ENCODE results near the gene ECE1. TPM values are rescaled to one million over a fixed set of nuclear protein-coding genes. Genes with fewer than 3 reads are reported as not detected.

ECE1 gene
- total and polyA plus RNA-seq, 2 of the 13 experiments (the other 11 are each of a cell fraction or from before 2014, with no cell fraction given): 13.5 to 21.2 TPM

DNA sequence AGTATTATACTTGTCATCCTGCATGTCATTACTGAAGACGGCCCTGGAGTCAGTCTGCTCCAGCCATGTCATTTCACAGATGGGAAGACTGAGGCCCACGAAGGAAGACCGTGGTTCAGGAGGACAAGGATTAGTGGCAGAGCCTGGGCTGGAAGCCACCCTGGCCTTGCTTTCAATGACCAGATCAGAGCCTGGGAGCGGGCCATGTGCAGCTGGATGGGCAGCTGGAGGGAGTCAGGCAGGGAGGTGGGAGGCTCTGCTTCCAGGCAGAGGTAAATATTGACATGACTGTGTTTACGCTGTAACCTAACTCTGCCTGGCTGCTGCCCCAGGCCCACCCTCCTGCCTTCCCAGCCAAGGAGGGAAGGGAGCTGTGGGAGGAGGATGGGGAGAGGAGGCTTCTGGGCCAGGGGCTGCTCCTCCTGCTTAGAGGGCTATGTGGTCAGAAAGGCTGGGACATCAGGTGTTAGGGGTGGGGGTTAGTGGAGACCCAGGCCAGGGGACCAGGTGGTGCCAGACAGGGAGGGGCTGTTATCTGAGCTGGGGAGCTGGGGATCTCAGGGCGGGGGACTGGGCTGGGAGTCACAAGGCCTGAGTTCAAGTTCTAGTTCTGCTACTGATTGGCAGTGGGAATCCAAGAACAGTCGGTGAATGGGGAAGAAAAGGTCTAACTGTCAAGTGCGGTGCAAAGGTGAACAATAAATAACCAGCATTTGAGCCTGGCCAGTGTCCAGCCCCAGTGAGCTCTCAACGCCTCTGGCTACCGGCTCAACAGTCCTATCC lies 48.5 kb upstream of the ECE1 start (continued):
- TF ChIP-seq, protein P1, sequence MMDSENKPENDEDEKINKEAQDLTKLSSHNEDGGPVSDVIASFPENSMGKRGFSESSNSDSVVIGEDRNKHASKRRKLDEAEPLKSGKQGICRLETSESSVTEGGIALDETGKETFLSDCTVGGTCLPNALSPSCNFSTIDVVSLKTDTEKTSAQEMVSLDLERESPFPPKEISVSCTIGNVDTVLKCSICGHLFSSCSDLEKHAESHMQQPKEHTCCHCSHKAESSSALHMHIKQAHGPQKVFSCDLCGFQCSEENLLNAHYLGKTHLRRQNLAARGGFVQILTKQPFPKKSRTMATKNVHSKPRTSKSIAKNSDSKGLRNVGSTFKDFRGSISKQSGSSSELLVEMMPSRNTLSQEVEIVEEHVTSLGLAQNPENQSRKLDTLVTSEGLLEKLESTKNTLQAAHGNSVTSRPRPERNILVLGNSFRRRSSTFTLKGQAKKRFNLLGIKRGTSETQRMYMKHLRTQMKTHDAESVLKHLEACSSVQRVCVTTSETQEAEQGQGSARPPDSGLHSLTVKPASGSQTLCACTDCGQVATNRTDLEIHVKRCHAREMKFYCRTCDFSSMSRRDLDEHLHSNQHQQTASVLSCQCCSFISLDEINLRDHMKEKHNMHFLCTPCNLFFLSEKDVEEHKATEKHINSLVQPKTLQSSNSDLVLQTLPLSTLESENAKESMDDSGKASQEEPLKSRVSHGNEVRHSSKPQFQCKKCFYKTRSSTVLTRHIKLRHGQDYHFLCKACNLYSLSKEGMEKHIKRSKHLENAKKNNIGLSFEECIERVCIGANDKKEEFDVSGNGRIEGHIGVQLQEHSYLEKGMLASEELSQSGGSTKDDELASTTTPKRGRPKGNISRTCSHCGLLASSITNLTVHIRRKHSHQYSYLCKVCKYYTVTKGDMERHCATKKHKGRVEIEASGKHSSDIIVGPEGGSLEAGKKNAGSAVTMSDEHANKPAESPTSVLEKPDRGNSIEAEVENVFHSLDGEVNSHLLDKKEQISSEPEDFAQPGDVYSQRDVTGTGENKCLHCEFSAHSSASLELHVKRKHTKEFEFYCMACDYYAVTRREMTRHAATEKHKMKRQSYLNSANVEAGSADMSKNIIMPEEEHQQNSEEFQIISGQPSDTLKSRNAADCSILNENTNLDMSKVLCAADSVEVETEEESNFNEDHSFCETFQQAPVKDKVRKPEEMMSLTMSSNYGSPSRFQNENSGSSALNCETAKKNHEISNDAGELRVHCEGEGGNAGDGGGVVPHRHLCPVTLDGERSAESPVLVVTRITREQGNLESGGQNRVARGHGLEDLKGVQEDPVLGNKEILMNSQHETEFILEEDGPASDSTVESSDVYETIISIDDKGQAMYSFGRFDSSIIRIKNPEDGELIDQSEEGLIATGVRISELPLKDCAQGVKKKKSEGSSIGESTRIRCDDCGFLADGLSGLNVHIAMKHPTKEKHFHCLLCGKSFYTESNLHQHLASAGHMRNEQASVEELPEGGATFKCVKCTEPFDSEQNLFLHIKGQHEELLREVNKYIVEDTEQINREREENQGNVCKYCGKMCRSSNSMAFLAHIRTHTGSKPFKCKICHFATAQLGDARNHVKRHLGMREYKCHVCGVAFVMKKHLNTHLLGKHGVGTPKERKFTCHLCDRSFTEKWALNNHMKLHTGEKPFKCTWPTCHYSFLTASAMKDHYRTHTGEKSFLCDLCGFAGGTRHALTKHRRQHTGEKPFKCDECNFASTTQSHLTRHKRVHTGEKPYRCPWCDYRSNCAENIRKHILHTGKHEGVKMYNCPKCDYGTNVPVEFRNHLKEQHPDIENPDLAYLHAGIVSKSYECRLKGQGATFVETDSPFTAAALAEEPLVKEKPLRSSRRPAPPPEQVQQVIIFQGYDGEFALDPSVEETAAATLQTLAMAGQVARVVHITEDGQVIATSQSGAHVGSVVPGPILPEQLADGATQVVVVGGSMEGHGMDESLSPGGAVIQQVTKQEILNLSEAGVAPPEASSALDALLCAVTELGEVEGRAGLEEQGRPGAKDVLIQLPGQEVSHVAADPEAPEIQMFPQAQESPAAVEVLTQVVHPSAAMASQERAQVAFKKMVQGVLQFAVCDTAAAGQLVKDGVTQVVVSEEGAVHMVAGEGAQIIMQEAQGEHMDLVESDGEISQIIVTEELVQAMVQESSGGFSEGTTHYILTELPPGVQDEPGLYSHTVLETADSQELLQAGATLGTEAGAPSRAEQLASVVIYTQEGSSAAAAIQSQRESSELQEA (CRISPR knock-in tag; IDR thresholded peaks at IDR 0.05; ENCODE audit: not compliant biosample characterization): no peak
- TF ChIP-seq, protein P2, sequence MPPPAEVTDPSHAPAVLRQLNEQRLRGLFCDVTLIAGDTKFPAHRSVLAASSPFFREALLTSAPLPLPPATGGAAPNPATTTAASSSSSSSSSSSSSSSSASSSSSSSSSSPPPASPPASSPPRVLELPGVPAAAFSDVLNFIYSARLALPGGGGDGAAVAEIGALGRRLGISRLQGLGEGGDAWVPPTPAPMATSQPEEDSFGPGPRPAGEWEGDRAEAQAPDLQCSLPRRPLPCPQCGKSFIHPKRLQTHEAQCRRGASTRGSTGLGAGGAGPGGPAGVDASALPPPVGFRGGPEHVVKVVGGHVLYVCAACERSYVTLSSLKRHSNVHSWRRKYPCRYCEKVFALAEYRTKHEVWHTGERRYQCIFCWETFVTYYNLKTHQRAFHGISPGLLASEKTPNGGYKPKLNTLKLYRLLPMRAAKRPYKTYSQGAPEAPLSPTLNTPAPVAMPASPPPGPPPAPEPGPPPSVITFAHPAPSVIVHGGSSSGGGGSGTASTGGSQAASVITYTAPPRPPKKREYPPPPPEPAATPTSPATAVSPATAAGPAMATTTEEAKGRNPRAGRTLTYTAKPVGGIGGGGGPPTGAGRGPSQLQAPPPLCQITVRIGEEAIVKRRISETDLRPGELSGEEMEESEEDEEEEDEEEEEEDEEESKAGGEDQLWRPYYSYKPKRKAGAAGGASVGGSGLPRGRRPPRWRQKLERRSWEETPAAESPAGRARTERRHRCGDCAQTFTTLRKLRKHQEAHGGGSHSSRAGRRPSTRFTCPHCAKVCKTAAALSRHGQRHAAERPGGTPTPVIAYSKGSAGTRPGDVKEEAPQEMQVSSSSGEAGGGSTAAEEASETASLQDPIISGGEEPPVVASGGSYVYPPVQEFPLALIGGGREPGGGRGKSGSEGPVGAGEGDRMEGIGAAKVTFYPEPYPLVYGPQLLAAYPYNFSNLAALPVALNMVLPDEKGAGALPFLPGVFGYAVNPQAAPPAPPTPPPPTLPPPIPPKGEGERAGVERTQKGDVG (CRISPR knock-in tag; IDR thresholded peaks at IDR 0.05; ENCODE audit: borderline replicate concordance): no peak
- 0 out of 2 replicates have a peak, but pooled peaks have one; percentile 32 for TF ChIP-seq KLF6 (CRISPR knock-in tag; IDR thresholded peaks at IDR 0.05)
- TF ChIP-seq PCBP1 (IDR thresholded peaks at IDR 0.05; ENCODE audit: borderline replicate concordance, low read depth, low read length): no peak
- no peak; the same call in 1 of the 2 replicates for TF ChIP-seq ELF1 (CRISPR knock-in tag; IDR thresholded peaks at IDR 0.05)
- peak; percentile 50; the same call in 1 of the 2 replicates for TF ChIP-seq REPIN1 (CRISPR knock-in tag; IDR thresholded peaks at IDR 0.05; ENCODE audit: borderline replicate concordance, low read depth)
- TF ChIP-seq ZNF256 (CRISPR knock-in tag; conservative IDR thresholded peaks at IDR 0.05): 0 out of 2 replicates have a peak, but pooled peaks have one; percentile 6
- TF ChIP-seq SAFB2 (CRISPR knock-in tag; IDR thresholded peaks at IDR 0.05; ENCODE audit: borderline replicate concordance, low read depth): no peak
- TF ChIP-seq ZNF101 (CRISPR knock-in tag; IDR thresholded peaks at IDR 0.05; ENCODE audit: borderline replicate concordance, low read depth): no peak
- TF ChIP-seq MIXL1 (CRISPR knock-in tag; IDR thresholded peaks at IDR 0.05): peak; percentile 41; the same call in 1 of the 2 replicates
- peak; percentile 81; the same call in 1 of the 2 replicates for TF ChIP-seq ZBTB20 (CRISPR knock-in tag; IDR thresholded peaks at IDR 0.05; ENCODE audit: borderline replicate concordance, low read depth)
- no peak for TF ChIP-seq PTBP1 (IDR thresholded peaks at IDR 0.05; ENCODE audit: low read depth, low read length, poor library complexity, severe bottlenecking)
- TF ChIP-seq, protein P3, sequence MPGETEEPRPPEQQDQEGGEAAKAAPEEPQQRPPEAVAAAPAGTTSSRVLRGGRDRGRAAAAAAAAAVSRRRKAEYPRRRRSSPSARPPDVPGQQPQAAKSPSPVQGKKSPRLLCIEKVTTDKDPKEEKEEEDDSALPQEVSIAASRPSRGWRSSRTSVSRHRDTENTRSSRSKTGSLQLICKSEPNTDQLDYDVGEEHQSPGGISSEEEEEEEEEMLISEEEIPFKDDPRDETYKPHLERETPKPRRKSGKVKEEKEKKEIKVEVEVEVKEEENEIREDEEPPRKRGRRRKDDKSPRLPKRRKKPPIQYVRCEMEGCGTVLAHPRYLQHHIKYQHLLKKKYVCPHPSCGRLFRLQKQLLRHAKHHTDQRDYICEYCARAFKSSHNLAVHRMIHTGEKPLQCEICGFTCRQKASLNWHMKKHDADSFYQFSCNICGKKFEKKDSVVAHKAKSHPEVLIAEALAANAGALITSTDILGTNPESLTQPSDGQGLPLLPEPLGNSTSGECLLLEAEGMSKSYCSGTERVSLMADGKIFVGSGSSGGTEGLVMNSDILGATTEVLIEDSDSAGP (CRISPR knock-in tag; IDR thresholded peaks at IDR 0.05; ENCODE audit: borderline replicate concordance): peak; percentile 88
- no peak for TF ChIP-seq CENPX (CRISPR knock-in tag; IDR thresholded peaks at IDR 0.05)
- TF ChIP-seq BRCA1 (CRISPR knock-in tag; IDR thresholded peaks at IDR 0.05): no peak

All from HepG2 (cell line).